GM21528 (cell line): ENCODE data around the gene FAM151A.

Experiments used
- ATAC-seq: cut with Tn5 transposase; IDR thresholded peaks from one replicate; pipeline ENCODE4 v1.9.1; 2021; ENCODE audit warnings: mild to moderate bottlenecking, moderate library complexity; ENCODE audit not compliant: unreplicated experiment, low FRiP score

The FAM151A gene

GRCh38 chr1:54623216-54624007 is at the start of gene FAM151A:
Gene FAM151A (minus strand): TSS chr1:54623525. CDS start chr1:54623395, 130 bp downstream.
- no peak for ATAC-seq

DNA sequence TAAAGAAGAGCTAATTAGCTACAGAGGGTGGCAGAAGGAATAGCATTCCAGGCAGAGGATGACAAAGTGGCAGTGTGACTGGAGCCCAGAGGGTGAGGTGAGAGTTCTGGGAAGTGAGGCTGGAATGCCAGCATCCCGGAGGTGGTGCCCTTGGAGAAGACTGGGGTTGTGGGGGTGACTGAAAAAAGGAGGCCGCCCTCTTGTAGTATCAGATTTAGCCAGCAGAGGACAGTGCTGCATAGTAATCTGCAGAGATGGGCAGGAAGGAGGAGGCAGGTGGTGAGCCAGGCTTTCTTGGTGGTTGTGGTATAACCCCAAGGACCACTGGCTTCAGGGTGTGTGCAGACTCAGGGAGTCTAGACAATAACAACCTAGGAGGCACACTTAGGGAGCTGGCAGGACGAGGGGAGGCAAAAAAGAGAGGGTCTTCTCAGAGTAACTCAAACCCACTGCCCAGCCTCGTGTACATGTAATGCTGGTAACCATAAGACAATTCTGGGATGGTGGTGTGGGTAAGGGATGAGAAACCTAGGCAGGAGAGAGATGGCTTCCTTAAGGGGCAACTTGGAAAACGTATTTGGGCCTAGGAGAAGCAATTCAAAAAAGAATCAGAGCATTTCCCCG is 48.8 kb upstream of the FAM151A start:
- ATAC-seq, result no peak

DNA sequence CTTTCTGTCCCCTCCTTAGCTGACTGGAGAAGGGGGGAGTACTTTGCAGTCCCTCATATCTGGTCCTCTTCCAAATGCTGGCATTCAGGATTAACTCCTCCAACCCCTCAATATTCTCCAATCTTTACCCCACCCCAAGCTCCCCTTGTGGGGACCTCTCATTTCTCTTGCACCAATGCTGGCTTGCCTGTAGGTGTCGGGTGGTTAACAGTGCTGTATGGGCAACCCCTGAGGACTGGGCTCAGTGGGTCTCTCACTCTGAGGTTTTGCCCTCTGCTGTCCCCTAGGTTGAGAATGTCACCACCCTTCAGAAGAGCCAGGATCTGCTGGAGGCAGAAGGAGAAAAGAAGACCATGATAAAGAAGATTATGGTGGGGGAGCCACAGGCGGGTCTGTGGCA is 45.2 kb upstream of the FAM151A start:
- ATAC-seq, result no peak

- no peak for ATAC-seq
Observed at GRCh38 chr1:54667797-54668196, 44.5 kb upstream of the FAM151A start.

DNA sequence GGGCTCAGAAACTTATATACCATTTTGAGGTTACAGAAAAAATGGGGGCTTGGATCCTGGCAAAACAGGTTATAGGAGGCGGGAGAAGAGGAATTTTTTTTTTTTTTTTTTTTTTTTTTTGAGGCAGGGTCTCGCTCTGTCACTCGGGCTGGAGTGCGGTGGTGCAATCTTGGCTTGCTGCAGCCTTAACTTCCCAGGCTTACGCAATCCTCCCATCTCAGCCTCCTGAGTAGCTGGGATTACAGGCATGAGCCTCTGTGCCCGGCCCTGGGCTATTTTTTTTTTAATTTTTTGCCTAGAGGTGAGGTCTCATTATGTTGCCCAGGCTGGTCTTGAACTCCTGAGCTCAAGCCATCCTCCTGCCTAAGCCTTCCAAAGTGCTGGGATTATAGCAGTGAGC is 43.0 kb upstream of the FAM151A start:
- no peak for ATAC-seq

DNA sequence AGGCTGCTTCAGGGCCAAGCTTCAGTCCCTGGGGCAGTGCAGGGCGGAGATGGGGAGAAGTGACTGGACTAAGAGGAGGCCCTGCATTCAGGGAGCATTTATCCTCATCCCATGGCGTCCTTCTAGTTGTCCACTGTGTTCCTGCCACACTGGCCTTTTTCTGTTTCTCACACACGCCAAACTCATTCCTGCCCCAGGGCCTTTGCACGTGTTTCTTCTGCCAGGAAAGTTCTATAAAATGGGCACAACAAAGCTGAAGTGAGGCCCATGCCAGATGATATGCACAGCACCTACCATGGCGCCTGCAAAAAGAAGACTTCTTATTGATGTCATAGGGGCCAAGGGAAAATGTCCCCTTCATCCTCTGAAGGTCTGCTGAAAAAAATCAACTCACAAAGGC is 42.5 kb upstream of the FAM151A start:
- no peak for ATAC-seq

DNA sequence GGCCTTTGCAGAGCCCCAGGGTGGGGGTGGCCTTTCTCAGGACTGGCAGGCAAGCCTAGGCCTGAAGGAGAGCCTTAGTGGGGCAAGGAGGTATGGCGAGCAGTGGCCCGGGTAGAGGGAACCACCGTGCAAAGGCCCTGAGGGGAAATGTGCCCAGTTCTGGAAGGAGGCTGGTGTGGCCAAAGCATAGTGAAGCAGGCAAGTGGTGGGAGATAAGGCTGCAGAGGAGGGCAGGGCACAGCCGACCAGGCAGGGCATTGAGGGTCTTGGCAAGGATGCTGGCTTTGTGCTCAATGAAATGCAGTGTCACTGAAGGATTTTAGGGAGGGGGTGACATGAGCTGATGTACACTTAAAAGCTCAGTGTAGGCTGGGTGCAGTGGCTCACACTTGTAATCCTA is 41.0 kb upstream of the FAM151A start:
- no peak for ATAC-seq

DNA sequence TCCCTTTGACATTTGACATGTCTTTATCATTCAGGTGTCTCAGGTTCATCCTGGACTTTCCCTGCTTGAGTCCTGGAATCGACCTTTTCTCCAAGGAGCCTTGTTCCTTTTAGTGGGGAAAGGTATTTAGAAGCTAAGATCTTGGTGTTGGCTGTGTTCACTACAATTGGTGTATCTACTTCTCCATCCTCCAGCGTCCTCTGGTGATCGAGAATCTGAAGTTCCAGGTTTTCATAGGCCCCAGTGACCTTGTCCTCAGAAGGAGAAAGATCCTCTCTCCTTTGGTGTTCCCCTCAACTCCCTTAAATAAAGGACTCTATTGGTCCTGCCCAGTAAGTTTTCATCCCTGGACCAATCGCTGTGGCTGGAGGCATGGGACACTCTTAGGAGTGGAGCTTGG is 40.4 kb upstream of the FAM151A start:
- no peak for ATAC-seq

DNA sequence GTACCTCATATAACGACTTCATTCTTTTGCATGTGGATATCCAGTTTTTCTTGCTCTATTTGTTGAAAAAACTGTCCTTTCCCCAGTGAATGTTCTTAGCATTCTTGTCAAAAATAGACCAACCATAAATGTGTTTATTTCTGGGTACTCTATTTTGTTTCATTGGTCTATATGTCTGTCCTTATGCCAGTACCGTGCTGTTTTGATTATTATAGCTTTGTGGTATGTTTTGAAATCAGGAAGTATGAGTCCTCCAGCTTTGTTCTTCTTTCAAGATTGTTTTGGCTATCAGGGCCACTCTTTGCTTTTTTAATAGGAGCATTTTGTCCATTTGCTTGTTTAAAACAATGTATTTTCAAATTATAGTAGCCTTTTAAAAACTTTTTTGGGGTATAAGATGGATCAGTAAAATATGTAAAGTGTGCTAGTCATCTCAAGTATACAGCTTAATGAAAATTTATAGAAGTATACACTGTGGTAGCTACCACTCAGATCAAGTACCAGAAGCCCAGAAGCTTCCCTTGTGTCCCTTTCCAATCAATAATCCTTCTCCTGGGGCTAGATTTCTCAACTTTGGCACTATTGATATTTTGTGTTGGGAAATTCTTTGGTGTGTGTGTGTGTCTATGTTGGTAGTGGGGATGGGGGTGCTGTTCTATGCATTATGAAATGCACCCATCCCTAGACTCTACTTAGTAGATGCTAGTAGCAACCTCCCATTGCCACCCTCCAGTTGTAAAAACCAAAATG is 35.0 kb upstream of the FAM151A start:
- no peak for ATAC-seq

- no peak for ATAC-seq
Observed at GRCh38 chr1:54653036-54653435, 29.7 kb upstream of the FAM151A start.

GRCh38 chr1:54652168-54652567 is 28.8 kb upstream of the FAM151A start:
- no peak for ATAC-seq

DNA sequence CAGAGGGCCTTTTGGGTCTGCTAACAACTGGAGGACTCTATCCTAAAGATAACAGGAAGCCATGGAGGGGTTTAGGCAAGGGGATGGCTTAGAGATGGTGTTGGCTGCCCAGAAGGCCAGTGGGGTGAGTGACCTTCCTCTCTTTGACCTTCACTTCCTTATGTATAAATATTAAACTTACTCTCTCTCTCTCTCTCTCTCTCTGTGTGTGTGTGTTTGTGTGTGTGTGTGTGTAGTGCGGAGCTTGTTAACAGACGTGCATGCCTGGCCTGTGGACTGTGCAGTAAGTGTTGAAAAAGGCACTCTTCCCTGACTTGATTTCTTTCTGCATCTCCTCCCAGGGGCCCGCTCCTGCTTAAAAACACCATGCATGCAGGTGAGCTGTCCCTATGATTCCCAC is 28.3 kb upstream of the FAM151A start:
- ATAC-seq, result no peak

- no peak for ATAC-seq
Observed at GRCh38 chr1:54650417-54650816, 27.1 kb upstream of the FAM151A start.

DNA sequence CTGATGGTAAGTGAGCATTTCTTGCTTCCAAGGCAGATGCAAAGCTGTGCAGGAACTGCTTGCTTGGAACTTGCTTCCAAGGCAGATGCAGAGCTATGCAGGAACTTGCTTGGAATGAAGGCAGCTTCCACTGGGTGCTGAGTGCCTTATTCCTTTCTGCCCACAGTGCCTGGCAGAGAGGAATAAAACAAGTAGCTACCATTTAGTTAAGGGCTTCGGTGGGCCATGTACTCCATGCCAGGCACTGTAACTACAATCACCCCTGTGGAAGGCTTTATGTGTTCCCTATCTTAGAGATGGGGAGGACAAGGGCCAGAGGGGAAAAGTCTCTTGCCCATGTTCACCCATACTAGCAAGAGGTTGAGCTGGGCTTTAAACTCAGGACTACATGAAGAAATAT is 26.6 kb upstream of the FAM151A start:
- ATAC-seq, result no peak

DNA sequence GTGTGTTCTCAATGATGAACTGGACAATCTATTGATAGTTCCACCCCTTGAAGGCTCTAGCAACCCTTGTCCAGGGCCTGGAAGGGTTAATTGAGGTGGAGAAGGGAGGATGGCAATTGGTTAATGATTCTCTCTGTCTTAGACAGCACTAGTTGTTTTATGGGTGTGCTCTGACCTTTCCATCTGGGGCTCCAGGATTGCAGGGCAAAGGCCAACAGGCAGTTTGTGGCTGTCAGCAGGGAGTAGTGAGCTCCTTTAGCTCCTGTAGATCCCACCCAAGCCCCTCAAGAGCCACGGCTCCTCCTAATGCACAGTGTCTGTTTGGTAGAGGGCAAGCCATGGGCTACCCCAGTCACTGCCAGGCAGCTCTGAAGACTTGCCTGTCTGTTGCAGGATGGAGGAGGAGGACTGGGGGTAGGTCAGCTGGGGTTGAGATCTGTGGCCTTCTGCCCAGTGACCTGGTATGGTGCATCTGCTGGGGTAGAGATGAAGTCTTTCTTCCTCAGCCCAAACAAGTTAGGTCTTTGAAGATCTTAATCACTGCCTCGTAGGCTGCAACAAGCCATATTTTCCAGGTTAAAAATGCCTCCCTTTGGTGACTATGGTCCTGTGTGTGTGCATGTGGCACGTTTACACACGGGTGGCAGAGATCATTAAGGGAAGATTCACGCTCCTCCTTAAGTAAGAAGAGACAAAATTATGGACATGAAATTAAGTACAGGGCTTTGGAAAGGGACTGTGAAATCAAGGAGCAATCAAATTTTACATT is 26.0 kb upstream of the FAM151A start:
- ATAC-seq, result no peak

DNA sequence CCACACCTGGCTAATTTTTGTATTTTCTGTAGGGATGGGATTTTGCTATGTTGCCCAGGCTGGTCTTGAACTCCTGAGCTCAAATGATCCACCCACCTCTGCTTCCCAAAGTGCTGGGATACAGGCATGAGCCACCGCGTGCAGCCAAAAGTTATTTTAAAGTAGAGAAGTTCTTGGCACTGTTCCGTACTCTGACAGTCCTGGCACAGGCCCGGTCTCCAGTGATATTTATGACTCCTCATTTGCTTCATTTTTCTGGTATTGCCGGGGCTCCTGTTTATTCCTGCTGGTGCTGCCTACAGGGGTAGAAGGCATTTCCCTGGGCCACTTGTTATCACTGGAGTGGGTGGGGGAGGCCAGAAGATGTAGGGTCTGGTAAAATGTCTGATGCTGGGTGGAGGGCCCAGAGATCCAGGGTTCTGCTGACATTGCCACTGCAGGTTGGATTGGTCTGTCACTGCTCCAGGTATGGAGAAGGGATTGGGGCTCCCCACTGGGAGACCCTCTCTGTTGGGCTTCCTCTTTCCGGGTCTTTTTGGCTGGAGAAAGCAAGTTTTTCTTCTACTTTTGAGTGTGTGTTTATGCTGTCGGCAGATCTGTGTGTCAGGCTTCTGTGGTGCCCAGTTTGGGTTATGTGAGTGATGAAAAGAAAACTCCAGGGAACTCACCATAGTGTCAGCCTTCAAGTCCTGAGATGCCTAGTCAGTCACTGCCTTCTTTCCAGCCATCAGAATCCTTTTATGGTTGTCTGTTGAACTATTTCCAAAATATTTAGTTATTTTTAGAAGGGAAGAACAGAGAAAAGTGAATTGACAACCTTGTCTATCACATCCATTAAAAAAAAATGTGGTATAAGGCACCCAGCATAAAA is 22.7 kb upstream of the FAM151A start:
- ATAC-seq, result no peak

GRCh38 chr1:54643736-54644135 is 20.4 kb upstream of the FAM151A start:
- no peak for ATAC-seq

- ATAC-seq, result no peak
Observed at GRCh38 chr1:54640863-54641836, 17.8 kb upstream of the FAM151A start, which contains the start of gene MROH7. Gene MROH7 (plus strand): TSS chr1:54641786. CDS start chr1:54652927, 11,141 bp downstream.

GRCh38 chr1:54640361-54640760 is 17.0 kb upstream of the FAM151A start:
- no peak for ATAC-seq
